Measurements from ENCODE around the gene CHAF1B.

GRCh38 chr21:36408568-36408967 is 23.4 kb downstream of the CHAF1B start:
- no peak for TF ChIP-seq CTCF (IDR thresholded peaks at IDR 0.05)
- TF ChIP-seq POLR2AphosphoS5 (IDR thresholded peaks at IDR 0.05) = no peak
- TF ChIP-seq POLR2A (IDR thresholded peaks at IDR 0.05) = no peak
